GM23248 (cell line): ENCODE results near the gene ERBB3. TPM values are rescaled to one million over a fixed set of nuclear protein-coding genes. Genes with fewer than 3 reads are reported as not detected.

Source experiments
- DNase-seq: peaks from one replicate; pipeline ENCODE4 v3.0.0-alpha.2; 2015
- H2AFZ ChIP-seq: fragments of 200-600 bp; sonication (generic); 2 replicates; pipeline ENCODE4 v1.6.1; 2016; ENCODE audit warnings: antibody characterized with exemption
- H3F3A ChIP-seq: fragments of 200-600 bp; sonication (generic); 2 replicates; pipeline ENCODE4 v1.6.1; 2016; ENCODE audit warnings: mild to moderate bottlenecking, antibody characterized with exemption, mixed run types; ENCODE audit not compliant: insufficient read depth
- H3K27ac ChIP-seq: fragments of 200-600 bp; sonication (generic); 2 replicates; pipeline ENCODE4 v1.5.1; 2016; ENCODE audit warnings: mild to moderate bottlenecking
- H3K27me3 ChIP-seq: fragments of 200-600 bp; sonication (generic); replicated peaks from 2 replicates; pipeline ENCODE4 v1.6.1; 2016; ENCODE audit warnings: mild to moderate bottlenecking; ENCODE audit not compliant: insufficient read depth
- H3K36me3 ChIP-seq: fragments of 200-600 bp; sonication (generic); 2 replicates; pipeline ENCODE4 v1.6.1; 2016; ENCODE audit warnings: low read depth, mild to moderate bottlenecking
- H3K4me1 ChIP-seq: fragments of 200-600 bp; sonication (generic); 2 replicates; pipeline ENCODE4 v1.6.1; 2016; ENCODE audit warnings: mild to moderate bottlenecking; ENCODE audit not compliant: insufficient read depth
- H3K4me2 ChIP-seq: fragments of 200-600 bp; sonication (generic); one replicate; pipeline ENCODE4 v1.6.1; 2016; ENCODE audit warnings: mild to moderate bottlenecking; ENCODE audit not compliant: unreplicated experiment
- H3K4me3 ChIP-seq: fragments of 200-600 bp; sonication (generic); 2 replicates; pipeline ENCODE4 v1.5.1; 2016; ENCODE audit warnings: mild to moderate bottlenecking
- H3K79me2 ChIP-seq: fragments of 200-600 bp; sonication (generic); 2 replicates; pipeline ENCODE4 v1.6.1; 2016; ENCODE audit warnings: mild to moderate bottlenecking; ENCODE audit not compliant: insufficient read depth
- H3K9ac ChIP-seq: fragments of 200-600 bp; sonication (generic); 2 replicates; pipeline ENCODE4 v1.6.1; 2016; ENCODE audit warnings: mild to moderate bottlenecking
- H3K9me2 ChIP-seq: fragments of 200-600 bp; sonication (generic); 2 replicates; pipeline ENCODE4 v1.6.1; 2016; ENCODE audit warnings: mixed run types, mild to moderate bottlenecking, moderate library complexity; ENCODE audit not compliant: insufficient read depth
- H3K9me3 ChIP-seq: fragments of 200-600 bp; sonication (generic); one replicate; pipeline ENCODE4 v1.6.1; 2017; ENCODE audit warnings: low read depth
- H4K20me1 ChIP-seq: fragments of 200-600 bp; sonication (generic); 2 replicates; pipeline ENCODE4 v1.6.0; 2016; ENCODE audit not compliant: insufficient read depth
- EZH2 ChIP-seq: fragments of 200-600 bp; sonication (generic); IDR thresholded peaks from 2 replicates; pipeline ENCODE4 v1.6.1; 2018; ENCODE audit warnings: antibody characterized with exemption, mild to moderate bottlenecking; ENCODE audit not compliant: insufficient read depth, poor library complexity, severe bottlenecking
- EZH2phosphoT487 ChIP-seq: fragments of 200-600 bp; sonication (generic); IDR thresholded peaks from 2 replicates; pipeline ENCODE4 v1.6.1; 2018; ENCODE audit warnings: antibody characterized with exemption, moderate library complexity, mild to moderate bottlenecking, low read depth; ENCODE audit not compliant: insufficient read depth
- WGBS, 2 experiments: methylation state at CpG; one replicate each; pipeline ENCODE4 v1.1.6; 2015 to 2017; ENCODE audit warnings: low lambda C conversion rate in 2 of 2, low coverage in 1 of 2; ENCODE audit errors: missing lambda C conversion rate in 2 of 2; 5-methylcytosine and 5-hydroxymethylcytosine counted together
- in situ Hi-C: fragments of 300-500 bp; cut with MboI; formaldehyde crosslinking; loops from 2 replicates; pipeline ENCODE4 v1.15.0; 2020
- polyA plus RNA-seq: library from polyadenylated mRNA; unstranded; fragments of >200 nt; fragmentation: Nextera tagmentation; extraction: Ambion mirVana; gene quantifications from 2 replicates; pipeline ENCODE4 v1.2.1, GENCODE V29; 2016
- total RNA-seq: library from RNA; depleted of rRNA; stranded (reverse); fragments of >200 nt; shearing (Covaris generic); gene quantifications from 2 replicates; pipeline ENCODE4 v1.2.3, GENCODE V29; 2014

ERBB3 gene
- total and polyA plus RNA-seq, 2 experiments from 2014 or later: 1.9 to 3.5 TPM

GRCh38 chr12:56127485-56127887 is 47.5 kb downstream of the ERBB3 start:
- Histone ChIP-seq H3K36me3 (peaks cover 13% of the 10 kb centered on the region; the same call in 1 of the 2 replicates), H3K4me2 (peak overlapping the region; percentile 99), H3K4me3 (peak overlapping the region; percentile 81), H3K79me2 (peaks cover 66% of the 10 kb centered on the region), H2AFZ (peak overlapping the region; percentile 76), H3K9me2 (no peaks in the 10 kb centered on the region), H3K9ac (peak overlapping the region; percentile 79), H3K27ac (peak overlapping the region; percentile 81), H3F3A (peaks cover 32% of the 10 kb centered on the region), H3K9me3 (no peaks in the 10 kb centered on the region), H4K20me1 (no peaks in the 10 kb centered on the region), H3K4me1 (peaks cover 20% of the 10 kb centered on the region), H3K27me3 (no peaks in the 10 kb centered on the region)
- in situ Hi-C loops: no loop called here
- DNase-seq: no peak
- 0 to 1% methylated on average over 8 of the region's 8 CpGs for WGBS, 2 experiments
- TF ChIP-seq EZH2phosphoT487 (no peak), EZH2 (no peak)

GRCh38 chr12:56127888-56128669 is 48.1 kb downstream of the ERBB3 start, which contains the start of gene ESYT1:
Gene ESYT1, plus strand, starts transcription at chr12:56128267. Its CDS starts 53 bp downstream, at chr12:56128320.
- Histone ChIP-seq H3K36me3 (peaks cover 15% of the 10 kb centered on the region; the same call in 1 of the 2 replicates), H3K79me2 (peaks cover 67% of the 10 kb centered on the region), H3K27ac (peak within 1 kb of the TSS; percentile 81), H3K4me2 (peak within 1 kb of the TSS; percentile 99), H3K9me2 (no peaks in the 10 kb centered on the region), H3K4me1 (peaks cover 20% of the 10 kb centered on the region), H3K4me3 (peak within 1 kb of the TSS; percentile 95), H3F3A (peaks cover 32% of the 10 kb centered on the region), H4K20me1 (no peaks in the 10 kb centered on the region), H3K27me3 (no peaks in the 10 kb centered on the region), H3K9ac (peak within 1 kb of the TSS; percentile 84), H2AFZ (peak within 1 kb of the TSS; percentile 76), H3K9me3 (no peaks in the 10 kb centered on the region)
- in situ Hi-C loops: no loop called here
- peak; percentile 100 for DNase-seq
- 1% methylated on average over 44 to 46 of the region's 49 CpGs for WGBS, 2 experiments
- no peak for TF ChIP-seq EZH2
- no peak for TF ChIP-seq EZH2phosphoT487

DNA sequence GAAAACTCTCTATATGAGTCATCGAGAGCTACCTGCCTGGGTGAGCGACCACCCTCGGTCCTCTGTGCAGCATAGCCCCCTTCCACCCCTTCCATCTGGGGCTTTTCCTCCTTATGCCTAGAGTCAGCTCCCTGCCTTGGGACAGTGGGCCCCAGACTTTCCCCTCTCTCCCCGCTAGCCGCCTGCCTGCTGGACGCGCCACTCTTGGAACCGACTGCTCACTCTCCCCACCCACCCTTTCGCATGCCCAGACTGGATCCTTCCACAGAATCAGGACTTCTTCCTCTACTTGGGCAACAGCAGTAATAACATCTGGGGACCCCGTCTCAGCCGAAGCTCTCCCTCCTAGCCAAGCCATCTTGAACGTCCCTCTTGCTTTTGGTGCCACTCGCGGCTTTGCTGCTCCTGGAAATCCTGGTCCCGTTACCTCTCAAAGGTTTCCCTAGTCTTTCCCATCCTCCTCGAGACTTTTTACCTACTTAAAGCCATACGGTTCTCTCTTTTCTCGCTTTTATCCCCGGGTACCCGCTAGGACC is 48.8 kb downstream of the ERBB3 start:
- H2AFZ ChIP-seq: peak overlapping the region; percentile 74
- in situ Hi-C loops: no loop called here
- TF ChIP-seq EZH2phosphoT487 (no peak), EZH2 (no peak)
- no peaks in the 10 kb centered on the region for H4K20me1 ChIP-seq
- peaks cover 15% of the 10 kb centered on the region; the same call in 1 of the 2 replicates for H3K36me3 ChIP-seq
- no peaks in the 10 kb centered on the region for H3K9me3 ChIP-seq
- peak overlapping the region; percentile 85 for H3K4me2 ChIP-seq
- peaks cover 20% of the 10 kb centered on the region for H3K4me1 ChIP-seq
- H3K9me2 ChIP-seq: no peaks in the 10 kb centered on the region
- H3K27ac ChIP-seq: peak overlapping the region; percentile 56
- H3K79me2 ChIP-seq: peaks cover 67% of the 10 kb centered on the region
- WGBS, 2 experiments: 2 to 3% methylated on average over 20 of the region's 20 CpGs
- H3K9ac ChIP-seq: peak overlapping the region; percentile 84
- peak; percentile 66 for DNase-seq
- H3K4me3 ChIP-seq: peak overlapping the region; percentile 95
- peaks cover 32% of the 10 kb centered on the region for H3F3A ChIP-seq
- no peaks in the 10 kb centered on the region for H3K27me3 ChIP-seq

GRCh38 chr12:56129206-56129941 is 49.4 kb downstream of the ERBB3 start:
- H3K4me2 ChIP-seq: peak overlapping the region; percentile 85
- peaks cover 29% of the 10 kb centered on the region for H3F3A ChIP-seq
- peaks cover 17% of the 10 kb centered on the region; the same call in 1 of the 2 replicates for H3K36me3 ChIP-seq
- peak overlapping the region; percentile 84 for H3K9ac ChIP-seq
- H3K4me1 ChIP-seq: peaks cover 20% of the 10 kb centered on the region
- no peaks in the 10 kb centered on the region for H3K9me3 ChIP-seq
- no peak for TF ChIP-seq EZH2
- no peak for TF ChIP-seq EZH2phosphoT487
- DNase-seq: peak; percentile 79
- no peaks in the 10 kb centered on the region for H3K9me2 ChIP-seq
- H2AFZ ChIP-seq: peak overlapping the region; percentile 74
- no peaks in the 10 kb centered on the region for H4K20me1 ChIP-seq
- H3K27ac ChIP-seq: peak overlapping the region; percentile 56
- WGBS, 2 experiments: 4 to 5% methylated on average over 29 of the region's 29 CpGs
- H3K4me3 ChIP-seq: peak overlapping the region; percentile 95
- no peaks in the 10 kb centered on the region for H3K27me3 ChIP-seq
- in situ Hi-C loops: no loop called here
- peaks cover 67% of the 10 kb centered on the region for H3K79me2 ChIP-seq
